GM21381 (cell line): ENCODE measurements around the gene CCDC88C.

ENCODE experiments used
- ATAC-seq: cut with Tn5 transposase; IDR thresholded peaks from one replicate; pipeline ENCODE4 v1.9.1; 2021; ENCODE audit warnings: mild to moderate bottlenecking, moderate library complexity; ENCODE audit not compliant: unreplicated experiment

Gene CCDC88C

GRCh38 chr14:91367173-91368171 is 50.1 kb downstream of the CCDC88C start:
- peak; percentile 64 for ATAC-seq

- ATAC-seq: no peak
Observed at GRCh38 chr14:91366749-91367148, 50.9 kb downstream of the CCDC88C start.

- no peak for ATAC-seq
Observed at GRCh38 chr14:91365552-91365951, 52.1 kb downstream of the CCDC88C start.

- no peak for ATAC-seq
Observed at GRCh38 chr14:91364524-91365270, 52.9 kb downstream of the CCDC88C start.

GRCh38 chr14:91363776-91364523 is 53.7 kb downstream of the CCDC88C start:
- peak; percentile 46 for ATAC-seq

- no peak for ATAC-seq
Observed at GRCh38 chr14:91361233-91361811, 56.3 kb downstream of the CCDC88C start.

- ATAC-seq: no peak
Observed at GRCh38 chr14:91360490-91361232, 57.0 kb downstream of the CCDC88C start.

- ATAC-seq: no peak
Observed at GRCh38 chr14:91358654-91359220, 58.9 kb downstream of the CCDC88C start.

- ATAC-seq: no peak
Observed at GRCh38 chr14:91358025-91358319, 59.6 kb downstream of the CCDC88C start.

GRCh38 chr14:91357272-91358024 is 60.2 kb downstream of the CCDC88C start:
- ATAC-seq: no peak

- ATAC-seq: no peak
Observed at GRCh38 chr14:91356181-91356763, 61.3 kb downstream of the CCDC88C start.

- ATAC-seq: no peak
Observed at GRCh38 chr14:91354979-91355685, 62.5 kb downstream of the CCDC88C start.

- ATAC-seq: no peak
Observed at GRCh38 chr14:91354221-91354916, 63.3 kb downstream of the CCDC88C start.

- ATAC-seq: no peak
Observed at GRCh38 chr14:91352728-91353692, 64.6 kb downstream of the CCDC88C start.

- no peak for ATAC-seq
Observed at GRCh38 chr14:91352053-91352452, 65.6 kb downstream of the CCDC88C start.

- no peak for ATAC-seq
Observed at GRCh38 chr14:91351512-91351862, 66.1 kb downstream of the CCDC88C start.
